ENCODE results near the gene TMEM174. TPM values are rescaled to one million over a fixed set of nuclear protein-coding genes. Genes with fewer than 3 reads are reported as not detected.

The TMEM174 gene
- total and polyA plus RNA-seq, 2 donors from 2014 or later = 1.1 to 59.0 TPM

GRCh38 chr5:73221726-73222125 lies 48.7 kb downstream of the TMEM174 start:
- no peaks in the 10 kb centered on the region for H3K27me3 ChIP-seq (ENCODE audit: control insufficient read depth, insufficient read depth, low read length)
- no peak overlapping the region for H3K9ac ChIP-seq (ENCODE audit: low read length in 3 of 3)
- no peaks in the 10 kb centered on the region for H3K9me3 ChIP-seq (ENCODE audit: control insufficient read depth in 2 of 3, insufficient read depth in 1 of 3, low read length in 3 of 3)
- intact Hi-C loops (cut with DNase I) = no loop called here
- H3K36me3 ChIP-seq (ENCODE audit: control insufficient read depth in 2 of 3, insufficient read depth in 3 of 3, low read length in 3 of 3) = no peaks in the 10 kb centered on the region
- TF ChIP-seq, protein P1, sequence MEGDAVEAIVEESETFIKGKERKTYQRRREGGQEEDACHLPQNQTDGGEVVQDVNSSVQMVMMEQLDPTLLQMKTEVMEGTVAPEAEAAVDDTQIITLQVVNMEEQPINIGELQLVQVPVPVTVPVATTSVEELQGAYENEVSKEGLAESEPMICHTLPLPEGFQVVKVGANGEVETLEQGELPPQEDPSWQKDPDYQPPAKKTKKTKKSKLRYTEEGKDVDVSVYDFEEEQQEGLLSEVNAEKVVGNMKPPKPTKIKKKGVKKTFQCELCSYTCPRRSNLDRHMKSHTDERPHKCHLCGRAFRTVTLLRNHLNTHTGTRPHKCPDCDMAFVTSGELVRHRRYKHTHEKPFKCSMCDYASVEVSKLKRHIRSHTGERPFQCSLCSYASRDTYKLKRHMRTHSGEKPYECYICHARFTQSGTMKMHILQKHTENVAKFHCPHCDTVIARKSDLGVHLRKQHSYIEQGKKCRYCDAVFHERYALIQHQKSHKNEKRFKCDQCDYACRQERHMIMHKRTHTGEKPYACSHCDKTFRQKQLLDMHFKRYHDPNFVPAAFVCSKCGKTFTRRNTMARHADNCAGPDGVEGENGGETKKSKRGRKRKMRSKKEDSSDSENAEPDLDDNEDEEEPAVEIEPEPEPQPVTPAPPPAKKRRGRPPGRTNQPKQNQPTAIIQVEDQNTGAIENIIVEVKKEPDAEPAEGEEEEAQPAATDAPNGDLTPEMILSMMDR (IDR thresholded peaks at IDR 0.05; ENCODE audit: borderline replicate concordance, extremely low read depth, insufficient read depth) = no peak
- no peak overlapping the region for H3K27ac ChIP-seq (ENCODE audit: low read depth in 2 of 2, low read length in 2 of 2)
- no peak overlapping the region for H3K4me3 ChIP-seq (ENCODE audit: low read length in 3 of 3)
- FAIRE-seq (no peak), DNase-seq (no peak)
- H3K4me1 ChIP-seq (ENCODE audit: control insufficient read depth in 2 of 3, insufficient read depth in 2 of 3, low read depth in 1 of 3, low read length in 3 of 3) = no peaks in the 10 kb centered on the region

GRCh38 chr5:73222173-73222572 lies 49.2 kb downstream of the TMEM174 start:
- Histone ChIP-seq H3K36me3 (ENCODE audit: control insufficient read depth in 2 of 3, insufficient read depth in 3 of 3, low read length in 3 of 3) (no peaks in the 10 kb centered on the region), H3K4me1 (ENCODE audit: control insufficient read depth in 2 of 3, insufficient read depth in 2 of 3, low read depth in 1 of 3, low read length in 3 of 3) (no peaks in the 10 kb centered on the region), H3K9me3 (ENCODE audit: control insufficient read depth in 2 of 3, insufficient read depth in 1 of 3, low read length in 3 of 3) (no peaks in the 10 kb centered on the region), H3K27ac (ENCODE audit: low read depth in 2 of 2, low read length in 2 of 2) (no peak overlapping the region), H3K4me3 (ENCODE audit: low read length in 3 of 3) (no peak overlapping the region), H3K27me3 (ENCODE audit: control insufficient read depth, insufficient read depth, low read length) (no peaks in the 10 kb centered on the region), H3K9ac (ENCODE audit: low read length in 3 of 3) (no peak overlapping the region)
- DNase-seq = no peak
- TF ChIP-seq, protein P1 (IDR thresholded peaks at IDR 0.05; ENCODE audit: borderline replicate concordance, extremely low read depth, insufficient read depth) = no peak
- intact Hi-C loops (cut with DNase I) = no loop called here
- FAIRE-seq = no peak

Other genes starting within 250 kb of the TMEM174 start
- 48.1 TPM for gene FCHO2, start 217.2 kb upstream of the TMEM174 start, total RNA-seq
- gene FCHO2, start 217.2 kb upstream of the TMEM174 start, polyA plus RNA-seq (ENCODE audit: insufficient read depth, low read depth, low replicate concordance) = 6.5 TPM
- gene TMEM171, start 52.6 kb upstream of the TMEM174 start, total RNA-seq = 15.4 TPM
- 17.7 TPM for gene TMEM171, start 52.6 kb upstream of the TMEM174 start, polyA plus RNA-seq (ENCODE audit: insufficient read depth, low read depth, low replicate concordance)

Measured in kidney (tissue), 14 donors.